Activated T-helper 2 cell treated with anti-CD3 and anti-CD28 coated beads, Interferon-gamma antibody, Interleukin-2, Interleukin-4, amounts not matched to agents 10 μg/mL and 5 μg/mL and 100 μg/mL, durations not matched to agents 14 hours and 24 hours and 36 hours (primary cell): ENCODE data around the gene ANKRD63. TPM values are rescaled to one million over a fixed set of nuclear protein-coding genes. Genes with fewer than 3 reads are reported as not detected.

Source experiments
- DNase-seq: peaks from one replicate; pipeline ENCODE4 v3.0.0; 2021; ENCODE audit warnings: low spot score
- H3K27ac Mint-ChIP-seq: one replicate; pipeline ENCODE4 v1.8.0; 2021; ENCODE audit warnings: mixed read lengths
- H3K27me3 Mint-ChIP-seq: one replicate; pipeline ENCODE4 v1.8.0; 2021; ENCODE audit warnings: low read depth, mixed read lengths
- H3K36me3 Mint-ChIP-seq: one replicate; pipeline ENCODE4 v1.8.0; 2021; ENCODE audit warnings: low read depth, mixed read lengths
- H3K4me1 Mint-ChIP-seq: one replicate; pipeline ENCODE4 v1.8.0; 2021; ENCODE audit warnings: low read depth, mixed read lengths
- H3K4me3 Mint-ChIP-seq: one replicate; pipeline ENCODE4 v1.8.0; 2021; ENCODE audit warnings: low read depth, mild to moderate bottlenecking, moderate library complexity, mixed read lengths
- H3K9me3 Mint-ChIP-seq: one replicate; pipeline ENCODE4 v1.8.0; 2021; ENCODE audit warnings: mixed read lengths
- intact Hi-C: fragments of 100-400 bp; cut with micrococcal nuclease; formaldehyde crosslinking; loops from one replicate; pipeline ENCODE4 v1.15.1; 2023
- total RNA-seq: library from RNA; stranded (reverse); gene quantifications from 2 replicates; pipeline ENCODE4 v1.2.3, GENCODE V29; 2022

Gene ANKRD63
- total RNA-seq, 1 donor from 2014 or later = 0.41 TPM

- Mint-ChIP-seq H3K4me1 (peaks cover 2% of the 10 kb centered on the region), H3K27ac (no peak overlapping the region), H3K4me3 (no peak overlapping the region), H3K9me3 (no peaks in the 10 kb centered on the region), H3K36me3 (no peaks in the 10 kb centered on the region), H3K27me3 (peaks cover 13% of the 10 kb centered on the region)
- intact Hi-C loops = no loop called here
- no peak for DNase-seq
These were observed 15.2 kb downstream of the ANKRD63 start for GRCh38 chr15:40267670-40268069.

- no peak for DNase-seq
- Mint-ChIP-seq H3K9me3 (no peaks in the 10 kb centered on the region), H3K4me3 (no peak overlapping the region)
These were observed 16.0 kb downstream of the ANKRD63 start for GRCh38 chr15:40266828-40267304.

GRCh38 chr15:40265875-40266274 lies 17.0 kb downstream of the ANKRD63 start:
- H3K9me3 Mint-ChIP-seq = no peaks in the 10 kb centered on the region
- peaks cover 16% of the 10 kb centered on the region for H3K27me3 Mint-ChIP-seq
- intact Hi-C loops = no loop called here
- DNase-seq = no peak
- H3K27ac Mint-ChIP-seq = no peak overlapping the region
- peaks cover 2% of the 10 kb centered on the region for H3K4me1 Mint-ChIP-seq
- H3K4me3 Mint-ChIP-seq = no peak overlapping the region
- H3K36me3 Mint-ChIP-seq = no peaks in the 10 kb centered on the region

More at GRCh38 chr15:40266828-40267304, 16.0 kb downstream of the ANKRD63 start:
- peaks cover 2% of the 10 kb centered on the region for H3K4me1 Mint-ChIP-seq
- intact Hi-C loops = no loop called here
- H3K36me3 Mint-ChIP-seq = no peaks in the 10 kb centered on the region
- no peak overlapping the region for H3K27ac Mint-ChIP-seq
- peaks cover 15% of the 10 kb centered on the region for H3K27me3 Mint-ChIP-seq

DNA sequence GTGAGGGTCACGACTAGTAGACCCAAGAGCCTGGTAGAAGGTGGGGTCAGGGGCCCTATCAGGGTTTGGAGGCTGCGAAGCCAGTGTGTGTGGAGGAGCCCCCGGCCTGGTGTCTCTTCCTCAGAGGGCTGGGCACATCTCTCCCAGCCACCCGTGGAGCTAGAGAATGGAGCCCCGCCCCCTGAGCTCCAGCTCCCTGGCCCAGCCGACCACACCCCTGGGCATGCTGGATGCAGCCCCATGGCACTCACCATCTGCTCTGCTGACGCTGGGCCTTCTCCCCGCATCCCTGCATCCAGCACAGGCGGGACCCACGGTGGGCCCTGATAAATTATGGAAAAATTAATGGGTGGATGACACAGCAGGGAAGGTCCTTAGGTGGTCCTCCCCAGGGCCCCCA lies 17.5 kb downstream of the ANKRD63 start:
- Mint-ChIP-seq H3K36me3 (no peaks in the 10 kb centered on the region), H3K27me3 (peaks cover 16% of the 10 kb centered on the region), H3K9me3 (no peaks in the 10 kb centered on the region), H3K4me3 (no peak overlapping the region), H3K4me1 (peaks cover 2% of the 10 kb centered on the region), H3K27ac (no peak overlapping the region)
- no peak for DNase-seq
- intact Hi-C loops = no loop called here

DNA sequence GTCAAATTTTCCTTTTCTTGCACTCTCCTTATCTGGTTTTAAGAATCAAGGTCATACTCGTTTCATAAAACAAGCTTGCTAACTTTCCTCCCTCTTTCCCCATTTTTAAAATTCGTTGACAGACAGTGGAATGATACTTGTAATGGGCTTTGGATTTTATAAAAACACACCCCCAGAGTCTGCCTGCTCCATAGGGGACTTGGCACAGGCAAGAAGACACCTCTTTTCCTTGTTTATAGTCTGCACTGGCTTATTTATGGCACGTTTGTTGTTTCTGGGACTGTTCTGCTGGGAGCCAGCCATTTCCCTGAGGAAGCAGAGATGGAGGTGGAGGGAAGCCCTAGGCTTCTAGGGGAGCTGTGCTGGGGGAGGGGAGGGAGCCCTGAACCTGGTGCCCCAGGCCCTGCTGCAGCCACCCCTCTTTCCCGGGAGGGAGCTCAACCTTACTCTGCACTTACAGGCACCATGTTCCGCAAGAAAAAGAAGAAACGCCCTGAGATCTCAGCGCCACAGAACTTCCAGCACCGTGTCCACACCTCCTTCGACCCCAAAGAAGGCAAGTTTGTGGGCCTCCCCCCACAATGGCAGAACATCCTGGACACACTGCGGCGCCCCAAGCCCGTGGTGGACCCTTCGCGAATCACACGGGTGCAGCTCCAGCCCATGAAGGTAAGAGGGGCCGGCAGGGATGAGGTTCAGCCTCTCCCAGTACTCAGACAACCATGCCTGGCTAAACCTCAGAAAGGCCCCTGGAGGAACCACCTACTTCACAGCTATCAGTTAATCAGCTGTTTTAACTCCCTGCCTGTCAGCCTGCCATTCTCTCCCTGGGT lies 18.3 kb downstream of the ANKRD63 start:
- no peak overlapping the region for H3K4me3 Mint-ChIP-seq
- no peaks in the 10 kb centered on the region for H3K36me3 Mint-ChIP-seq
- H3K27me3 Mint-ChIP-seq = peaks cover 16% of the 10 kb centered on the region
- intact Hi-C loops = no loop called here
- no peak for DNase-seq
- H3K9me3 Mint-ChIP-seq = no peaks in the 10 kb centered on the region
- H3K27ac Mint-ChIP-seq = no peak overlapping the region
- H3K4me1 Mint-ChIP-seq = peaks cover 2% of the 10 kb centered on the region

DNA sequence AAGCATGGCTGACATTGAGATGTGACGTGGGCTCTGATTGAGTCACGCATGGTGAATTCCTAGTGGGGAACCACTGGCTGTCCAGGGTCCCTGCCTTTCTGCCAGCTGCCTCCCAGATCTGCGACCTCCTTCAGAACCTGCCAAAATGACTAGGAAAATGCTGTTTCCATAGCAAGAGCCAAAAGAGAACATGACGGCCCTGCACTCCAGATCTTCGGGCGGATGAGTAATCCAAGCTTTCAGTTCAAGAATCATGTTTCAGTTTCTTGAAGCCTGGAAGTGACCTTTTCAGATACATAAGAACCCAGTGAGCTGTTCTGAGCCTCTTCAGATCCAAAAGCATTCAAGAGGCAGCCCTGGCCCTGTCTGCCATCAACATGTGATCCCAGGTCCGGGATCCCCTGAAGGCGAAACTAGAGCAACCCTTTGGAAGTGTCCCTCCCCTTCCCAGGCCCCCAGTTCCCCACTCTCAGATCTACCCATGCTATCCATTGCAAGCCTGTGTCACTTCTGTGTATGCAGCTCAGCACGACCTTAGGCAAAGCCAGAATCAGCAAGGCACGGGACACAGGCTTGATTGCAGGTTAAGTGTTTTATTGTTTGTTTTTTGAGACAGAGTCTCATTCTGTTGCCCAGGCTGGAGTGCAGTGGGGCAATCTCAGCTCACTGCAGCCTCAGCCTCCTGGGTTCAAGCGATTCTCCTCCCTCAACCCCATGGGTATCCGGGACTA lies 19.7 kb downstream of the ANKRD63 start:
- Mint-ChIP-seq H3K4me1 (peaks cover 2% of the 10 kb centered on the region), H3K9me3 (no peaks in the 10 kb centered on the region), H3K27me3 (peaks cover 16% of the 10 kb centered on the region), H3K4me3 (no peak overlapping the region), H3K27ac (no peak overlapping the region), H3K36me3 (no peaks in the 10 kb centered on the region)
- no peak for DNase-seq
- intact Hi-C loops = no loop called here

DNA sequence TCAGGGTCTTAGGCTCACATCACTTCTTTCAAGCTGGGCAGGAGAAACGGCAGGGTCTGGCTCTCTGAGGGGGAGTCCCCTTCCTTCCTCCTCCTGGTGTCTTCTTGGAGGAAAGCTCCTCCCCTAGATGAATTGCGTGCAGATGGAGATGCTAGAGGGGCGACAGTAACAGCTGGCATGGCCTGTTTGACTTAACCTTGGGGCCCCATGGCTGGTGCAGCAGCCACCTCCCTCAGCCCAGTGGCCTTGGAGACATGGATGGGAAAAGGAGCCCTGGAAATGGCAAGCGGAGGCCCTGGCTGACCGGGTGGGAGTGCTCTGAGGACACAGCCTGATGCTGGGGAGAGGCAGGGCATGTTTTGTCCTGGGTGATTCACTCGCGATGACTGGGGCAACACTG lies 23.8 kb downstream of the ANKRD63 start:
- Mint-ChIP-seq H3K27ac (no peak overlapping the region), H3K4me1 (no peaks in the 10 kb centered on the region), H3K36me3 (no peaks in the 10 kb centered on the region), H3K27me3 (peaks cover 27% of the 10 kb centered on the region), H3K4me3 (no peak overlapping the region), H3K9me3 (no peaks in the 10 kb centered on the region)
- DNase-seq = no peak
- intact Hi-C loops = no loop called here

GRCh38 chr15:40258544-40258943 lies 24.3 kb downstream of the ANKRD63 start:
- H3K27me3 Mint-ChIP-seq = peaks cover 30% of the 10 kb centered on the region
- intact Hi-C loops = no loop called here
- H3K4me1 Mint-ChIP-seq = no peaks in the 10 kb centered on the region
- no peak for DNase-seq
- H3K9me3 Mint-ChIP-seq = no peaks in the 10 kb centered on the region
- H3K4me3 Mint-ChIP-seq = no peak overlapping the region
- no peaks in the 10 kb centered on the region for H3K36me3 Mint-ChIP-seq
- H3K27ac Mint-ChIP-seq = no peak overlapping the region

GRCh38 chr15:40257656-40258450 lies 25.0 kb downstream of the ANKRD63 start:
- Mint-ChIP-seq H3K4me3 (no peak overlapping the region), H3K9me3 (no peaks in the 10 kb centered on the region), H3K4me1 (peaks cover 4% of the 10 kb centered on the region), H3K36me3 (no peaks in the 10 kb centered on the region), H3K27me3 (peaks cover 30% of the 10 kb centered on the region), H3K27ac (no peak overlapping the region)
- intact Hi-C loops = no loop called here
- DNase-seq = no peak

- intact Hi-C loops = no loop called here
- H3K4me3 Mint-ChIP-seq = no peak overlapping the region
- no peaks in the 10 kb centered on the region for H3K9me3 Mint-ChIP-seq
- H3K36me3 Mint-ChIP-seq = no peaks in the 10 kb centered on the region
- peaks cover 29% of the 10 kb centered on the region for H3K27me3 Mint-ChIP-seq
- peaks cover 4% of the 10 kb centered on the region for H3K4me1 Mint-ChIP-seq
- H3K27ac Mint-ChIP-seq = no peak overlapping the region
- DNase-seq = no peak
These were observed 26.1 kb downstream of the ANKRD63 start for GRCh38 chr15:40256638-40257235.

- intact Hi-C loops = no loop called here
- H3K4me3 Mint-ChIP-seq = no peak overlapping the region
- no peaks in the 10 kb centered on the region for H3K36me3 Mint-ChIP-seq
- DNase-seq = no peak
- no peaks in the 10 kb centered on the region for H3K9me3 Mint-ChIP-seq
- H3K27me3 Mint-ChIP-seq = peaks cover 43% of the 10 kb centered on the region
- H3K4me1 Mint-ChIP-seq = peaks cover 4% of the 10 kb centered on the region
- no peak overlapping the region for H3K27ac Mint-ChIP-seq
These were observed 27.8 kb downstream of the ANKRD63 start for GRCh38 chr15:40255033-40255432.

DNA sequence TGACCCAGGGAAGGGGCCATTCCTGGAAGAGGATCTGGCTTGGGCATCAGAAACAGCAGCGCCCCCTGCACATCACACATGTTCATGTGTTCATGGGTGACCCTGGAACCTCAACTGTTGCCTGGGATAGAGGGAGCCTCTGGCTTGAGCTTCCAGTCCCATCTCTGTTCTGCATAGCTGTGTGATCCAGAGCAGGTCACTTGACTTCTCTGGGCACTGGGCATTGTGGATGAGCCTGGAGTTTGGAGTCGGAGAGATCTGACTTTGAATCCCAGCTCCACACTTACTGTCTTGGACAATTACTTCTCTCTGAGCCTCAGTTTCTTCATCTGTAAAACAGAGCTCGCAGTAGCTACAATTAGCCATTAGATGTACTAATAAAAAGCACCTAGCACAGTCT lies 28.4 kb downstream of the ANKRD63 start:
- DNase-seq = no peak
- Mint-ChIP-seq H3K4me1 (peaks cover 4% of the 10 kb centered on the region), H3K27ac (no peak overlapping the region), H3K36me3 (no peaks in the 10 kb centered on the region), H3K4me3 (no peak overlapping the region), H3K9me3 (no peaks in the 10 kb centered on the region), H3K27me3 (peaks cover 49% of the 10 kb centered on the region)
- intact Hi-C loops = no loop called here
